SU-DHL-6 (cell line): ENCODE data around the gene ATR.

Experiments used
- EZH2phosphoT487 ChIP-seq: fragments of 200-600 bp; sonication (generic), shearing (Covaris generic); conservative IDR thresholded peaks from 2 replicates; pipeline ENCODE4 v1.6.1; 2018; ENCODE audit warnings: mild to moderate bottlenecking, antibody characterized with exemption, low read length, moderate library complexity, mixed read lengths
- TF ChIP-seq, protein P1 (sequence below): fragments of 200-600 bp; sonication (generic); IDR thresholded peaks from one replicate; pipeline ENCODE4 v1.5.1; 2017; ENCODE audit warnings: antibody characterized with exemption, mild to moderate bottlenecking, low read length, moderate library complexity; ENCODE audit not compliant: insufficient read depth, poor library complexity, severe bottlenecking

DNA sequence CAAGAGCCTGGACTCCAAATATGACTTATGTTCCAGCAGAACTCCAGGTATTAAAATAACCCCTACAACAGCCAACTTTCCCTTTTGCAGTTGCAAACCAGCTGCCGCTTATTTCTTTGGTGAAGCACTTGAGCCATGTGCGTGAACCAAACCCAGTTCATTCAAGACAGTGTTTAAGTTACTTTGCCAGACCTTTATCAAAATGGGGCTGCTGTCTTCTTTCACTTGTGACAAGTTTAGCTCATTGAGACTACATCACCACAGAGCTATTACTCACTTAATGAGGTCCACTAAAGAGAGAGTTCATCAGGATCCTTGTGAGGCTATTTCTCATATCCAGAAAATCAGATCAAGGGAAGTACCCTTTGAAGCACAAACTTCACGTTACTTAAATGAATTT, 128.3 kb downstream of the ATR start:
- TF ChIP-seq, protein P1, sequence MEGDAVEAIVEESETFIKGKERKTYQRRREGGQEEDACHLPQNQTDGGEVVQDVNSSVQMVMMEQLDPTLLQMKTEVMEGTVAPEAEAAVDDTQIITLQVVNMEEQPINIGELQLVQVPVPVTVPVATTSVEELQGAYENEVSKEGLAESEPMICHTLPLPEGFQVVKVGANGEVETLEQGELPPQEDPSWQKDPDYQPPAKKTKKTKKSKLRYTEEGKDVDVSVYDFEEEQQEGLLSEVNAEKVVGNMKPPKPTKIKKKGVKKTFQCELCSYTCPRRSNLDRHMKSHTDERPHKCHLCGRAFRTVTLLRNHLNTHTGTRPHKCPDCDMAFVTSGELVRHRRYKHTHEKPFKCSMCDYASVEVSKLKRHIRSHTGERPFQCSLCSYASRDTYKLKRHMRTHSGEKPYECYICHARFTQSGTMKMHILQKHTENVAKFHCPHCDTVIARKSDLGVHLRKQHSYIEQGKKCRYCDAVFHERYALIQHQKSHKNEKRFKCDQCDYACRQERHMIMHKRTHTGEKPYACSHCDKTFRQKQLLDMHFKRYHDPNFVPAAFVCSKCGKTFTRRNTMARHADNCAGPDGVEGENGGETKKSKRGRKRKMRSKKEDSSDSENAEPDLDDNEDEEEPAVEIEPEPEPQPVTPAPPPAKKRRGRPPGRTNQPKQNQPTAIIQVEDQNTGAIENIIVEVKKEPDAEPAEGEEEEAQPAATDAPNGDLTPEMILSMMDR: no peak
- TF ChIP-seq EZH2phosphoT487: no peak
